H1 (cell line): ENCODE measurements around the gene RALGAPA2. TPM values are rescaled to one million over a fixed set of nuclear protein-coding genes. Genes with fewer than 3 reads are reported as not detected.

Experiments used
- CTCF ChIA-PET: fragments of 300-600 bp; sonication (Branson Sonifier 250); formaldehyde crosslinking; loops from one replicate; lab custom pipeline; 2021; ENCODE audit not compliant: partially characterized antibody; lab: Charles Lee
- POLR2A ChIA-PET: fragments of 300-600 bp; sonication (Branson Sonifier 250); formaldehyde crosslinking; loops from one replicate; lab custom pipeline; 2021; ENCODE audit warnings: inconsistent platforms; ENCODE audit not compliant: partially characterized antibody; lab: Charles Lee
- DNase-seq, 2 experiments: peaks; one replicate each; pipeline versions ENCODE4 v3.0.0 to v3.0.0-alpha.2; 2010 to 2022; ENCODE audit warnings: low spot score in 2 of 2, low read depth in 1 of 2, mixed read lengths in 1 of 2
- FAIRE-seq: peaks from 2 replicates; lab custom pipeline; 2011; peaks lifted over from hg19 to GRCh38; lab: Jason Lieb, UNC
- H2AFZ ChIP-seq: 2 replicates; pipeline ENCODE4 v1.8.1; 2012; ENCODE audit warnings: low read length, inconsistent platforms
- H2AK5ac ChIP-seq: 2 replicates; pipeline ENCODE4 v1.6.1; 2013; ENCODE audit warnings: low read depth, low read length
- H2BK120ac ChIP-seq: replicated peaks from 2 replicates; pipeline ENCODE3; 2013; ENCODE audit warnings: low read depth, low read length, inconsistent platforms
- H2BK12ac ChIP-seq: 2 replicates; pipeline ENCODE4 v1.6.1; 2013; ENCODE audit warnings: low read depth, low read length
- H2BK15ac ChIP-seq: 2 replicates; pipeline ENCODE4 v1.6.1; 2013; ENCODE audit warnings: low read length
- H2BK20ac ChIP-seq: 2 replicates; pipeline ENCODE4 v1.6.1; 2013; ENCODE audit warnings: low read length
- H2BK5ac ChIP-seq: 2 replicates; pipeline ENCODE4 v1.6.1; 2013; ENCODE audit warnings: low read depth, low read length
- H3K14ac ChIP-seq: 2 replicates; pipeline ENCODE4 v1.6.1; 2013; ENCODE audit warnings: inconsistent platforms; ENCODE audit not compliant: insufficient read length
- H3K18ac ChIP-seq: 2 replicates; pipeline ENCODE4 v1.6.1; 2013; ENCODE audit warnings: low read length; ENCODE audit errors: extremely low read depth
- H3K23ac ChIP-seq: 2 replicates; pipeline ENCODE4 v1.6.1; 2013; ENCODE audit warnings: inconsistent platforms; ENCODE audit not compliant: insufficient read length
- H3K23me2 ChIP-seq: 2 replicates; pipeline ENCODE4 v1.6.1; 2013; ENCODE audit warnings: low read depth, low read length
- H3K27ac ChIP-seq: 2 replicates; pipeline ENCODE4 v1.6.1; 2011; ENCODE audit warnings: low read depth, low read length, inconsistent platforms
- H3K27me3 ChIP-seq, 4 experiments: replicated peaks in 1 of 4; 1 replicate in 1 of 4; 2 replicates in 3 of 4; pipeline versions ENCODE4 v1.6.1 to v1.8.1; 2011 to 2013; ENCODE audit warnings: low read length in 3 of 4, mild to moderate bottlenecking in 3 of 4, inconsistent platforms in 2 of 4, mixed read lengths in 2 of 4, moderate library complexity in 1 of 4; ENCODE audit not compliant: control insufficient read depth in 3 of 4, insufficient read depth in 3 of 4; ENCODE audit errors: extremely low read depth in 1 of 4
- H3K36me3 ChIP-seq, 4 experiments: 2 replicates each; pipeline versions ENCODE4 v1.6.1 to v1.8.1; 2011 to 2013; ENCODE audit warnings: mild to moderate bottlenecking in 4 of 4, low read length in 3 of 4, moderate library complexity in 2 of 4, control low read depth in 1 of 4, inconsistent platforms in 1 of 4; ENCODE audit not compliant: insufficient read depth in 4 of 4, control insufficient read depth in 2 of 4
- H3K4ac ChIP-seq: replicated peaks from 2 replicates; pipeline ENCODE3; 2013; ENCODE audit warnings: low read length, low read depth, mixed read lengths, inconsistent platforms; ENCODE audit not compliant: insufficient read length
- H3K4me1 ChIP-seq, 4 experiments: replicated peaks in 1 of 4; 1 replicate in 1 of 4; 2 replicates in 3 of 4; pipeline versions ENCODE4 v1.6.1 to v1.8.1; 2011 to 2013; ENCODE audit warnings: low read length in 3 of 4, inconsistent platforms in 2 of 4, mixed read lengths in 1 of 4; ENCODE audit not compliant: insufficient read depth in 4 of 4, control insufficient read depth in 3 of 4
- H3K4me2 ChIP-seq, 2 experiments: 2 replicates each; pipeline versions ENCODE4 v1.6.1 to v1.8.1; 2011 to 2013; ENCODE audit warnings: low read depth in 2 of 2, low read length in 2 of 2, control low read depth in 1 of 2, inconsistent platforms in 1 of 2, mild to moderate bottlenecking in 1 of 2; ENCODE audit not compliant: insufficient read depth in 1 of 2
- H3K4me3 ChIP-seq, 4 experiments: fragments of 200-600, 300-600 bp in 1 of 4; sonication (generic), shearing (Covaris generic), sonication (Bioruptor Twin) in 1 of 4; 2 replicates each; pipeline versions ENCODE4 v1.5.1 to v1.8.1; 2011 to 2016; ENCODE audit warnings: low read length in 4 of 4, low read depth in 3 of 4, control low read depth in 2 of 4, inconsistent platforms in 2 of 4, mild to moderate bottlenecking in 2 of 4, mixed read lengths in 1 of 4, moderate library complexity in 1 of 4; ENCODE audit not compliant: insufficient read depth in 2 of 4; ENCODE audit errors: extremely low read depth in 1 of 4
- H3K56ac ChIP-seq: replicated peaks from 2 replicates; pipeline ENCODE3; 2013; ENCODE audit warnings: low read depth, mild to moderate bottlenecking, mixed read lengths, low read length, inconsistent platforms; ENCODE audit not compliant: insufficient read length
- H3K79me1 ChIP-seq: 2 replicates; pipeline ENCODE4 v1.6.1; 2013; ENCODE audit warnings: low read depth, low read length, control low read depth
- H3K79me2 ChIP-seq, 2 experiments: 2 replicates each; pipeline versions ENCODE4 v1.6.1 to v1.8.1; 2012 to 2013; ENCODE audit warnings: low read length in 2 of 2, mild to moderate bottlenecking in 2 of 2, inconsistent platforms in 1 of 2; ENCODE audit not compliant: insufficient read depth in 2 of 2, control insufficient read depth in 1 of 2
- H3K9ac ChIP-seq, 4 experiments: replicated peaks in 1 of 4; 1 replicate in 1 of 4; 2 replicates in 3 of 4; pipeline versions ENCODE4 v1.6.1 to v1.8.1; 2011 to 2013; ENCODE audit warnings: low read depth in 3 of 4, low read length in 3 of 4, control low read depth in 2 of 4, mild to moderate bottlenecking in 2 of 4, moderate library complexity in 2 of 4, inconsistent platforms in 1 of 4; ENCODE audit errors: extremely low read depth in 1 of 4
- H3K9me3 ChIP-seq, 2 experiments: 2 replicates each; pipeline versions ENCODE4 v1.6.1 to v1.8.1; 2012 to 2013; ENCODE audit warnings: mild to moderate bottlenecking in 2 of 2, moderate library complexity in 2 of 2, control low read depth in 1 of 2, inconsistent platforms in 1 of 2, low read depth in 1 of 2, low read length in 1 of 2, mixed read lengths in 1 of 2; ENCODE audit not compliant: insufficient read depth in 2 of 2
- H4K20me1 ChIP-seq, 2 experiments: replicated peaks in 1 of 2; 2 replicates each; pipeline versions ENCODE3 to v1.8.1; 2011 to 2013; ENCODE audit warnings: inconsistent platforms in 2 of 2, low read length in 2 of 2, mild to moderate bottlenecking in 1 of 2; ENCODE audit not compliant: insufficient read depth in 2 of 2, control insufficient read depth in 1 of 2
- H4K5ac ChIP-seq: 2 replicates; pipeline ENCODE4 v1.6.1; 2013; ENCODE audit warnings: low read length, low read depth, mixed read lengths, inconsistent platforms; ENCODE audit not compliant: insufficient read length
- H4K8ac ChIP-seq: 2 replicates; pipeline ENCODE4 v1.8.0; 2013; ENCODE audit warnings: mild to moderate bottlenecking, moderate library complexity, low read length, inconsistent platforms; ENCODE audit not compliant: insufficient read depth; ENCODE audit errors: extremely low read depth
- H4K91ac ChIP-seq: replicated peaks from 2 replicates; pipeline ENCODE3; 2013; ENCODE audit warnings: low read length, mixed read lengths, inconsistent platforms; ENCODE audit not compliant: insufficient read length
- ATF2 ChIP-seq: IDR thresholded peaks from 2 replicates; pipeline ENCODE4 v1.6.1; 2012; ENCODE audit warnings: low read length, inconsistent platforms
- CBX5 ChIP-seq: fragments of 300-800, 300-1000 bp; sonication (generic); IDR thresholded peaks from 2 replicates; pipeline ENCODE4 v1.7.1; 2016; ENCODE audit warnings: antibody characterized with exemption, low read length, low read depth
- CTCF ChIP-seq, 3 experiments: IDR thresholded peaks; 1 replicate in 2 of 3; 2 replicates in 1 of 3; pipeline versions ENCODE4 v1.5.1 to v1.6.1; 2011; ENCODE audit warnings: low read length in 3 of 3, mild to moderate bottlenecking in 3 of 3, inconsistent platforms in 2 of 3, low read depth in 1 of 3, moderate library complexity in 1 of 3; ENCODE audit not compliant: insufficient read depth in 1 of 3; ENCODE audit errors: control extremely low read depth in 1 of 3
- JUND ChIP-seq: IDR thresholded peaks from 2 replicates; pipeline ENCODE4 v1.6.1; 2011; ENCODE audit warnings: mild to moderate bottlenecking, improper control_type of control experiment, low read length
- RFX5 ChIP-seq: IDR thresholded peaks from 2 replicates; pipeline ENCODE4 v1.6.1; 2011; ENCODE audit warnings: low read depth, low read length, improper control_type of control experiment, borderline replicate concordance
- RNF2 ChIP-seq: fragments of 200-900, 300-1000 bp; sonication (generic); IDR thresholded peaks from 2 replicates; pipeline ENCODE4 v1.7.1; 2016; ENCODE audit warnings: borderline replicate concordance, low read depth, mild to moderate bottlenecking, antibody characterized with exemption, low read length; ENCODE audit not compliant: poor library complexity, severe bottlenecking; ENCODE audit errors: missing control alignments
- SUZ12 ChIP-seq: fragments of 200-600 bp; sonication (generic); IDR thresholded peaks from 2 replicates; pipeline ENCODE4 v1.6.1; 2012; ENCODE audit warnings: mild to moderate bottlenecking, inconsistent platforms, low read length, moderate library complexity, mixed read lengths
- TAF7 ChIP-seq: optimal IDR thresholded peaks from 2 replicates; pipeline ENCODE3; 2011; ENCODE audit warnings: low read depth, mild to moderate bottlenecking, inconsistent platforms, low read length, moderate library complexity, borderline replicate concordance
- TBP ChIP-seq: IDR thresholded peaks from 2 replicates; pipeline ENCODE4 v1.6.1; 2011; ENCODE audit warnings: low read depth, low read length, improper control_type of control experiment
- WGBS, 2 experiments: shearing (Covaris generic) in 1 of 2; methylation state at CpG; one replicate each; pipeline versions ENCODE4 v1.1.6 to v1.1.7; 2013 to 2015; ENCODE audit warnings: low lambda C conversion rate in 2 of 2, mixed read lengths in 2 of 2, inconsistent platforms in 1 of 2, low coverage in 1 of 2, missing lambda C conversion rate in 1 of 2; ENCODE audit not compliant: insufficient replicate concordance in 2 of 2, insufficient coverage in 1 of 2, insufficient read length in 1 of 2; ENCODE audit errors: extremely low coverage in 1 of 2, missing lambda C conversion rate in 1 of 2; 5-methylcytosine and 5-hydroxymethylcytosine counted together
- polyA plus RNA-seq, 7 experiments: library from polyadenylated mRNA; depleted of rRNA in 3 of 7; stranded (reverse) in 5 of 7; unstranded in 2 of 7; fragments of >200 nt in 5 of 7; fragments of 200-250 nt in 2 of 7; gene quantifications; 1 replicate in 5 of 7; 2 replicates in 1 of 7; 4 replicates in 1 of 7; pipeline versions ENCODE4 v1.2.1 to v1.2.3, GENCODE V29; 2011 to 2013; ENCODE audit warnings: missing spikeins in 2 of 7, mixed read lengths in 2 of 7
- total RNA-seq: library from RNA; stranded (reverse); fragmentation: NEBNext Ultra II Directional; extraction: Animal tissue kit (Norgen Biotek cat#: 25700); gene quantifications from 2 replicates; pipeline ENCODE4 v1.2.1, GENCODE V29; 2021

Gene RALGAPA2
- total and polyA plus RNA-seq, 2 of the 8 experiments (the other 6 are each of a cell fraction or from before 2014, with no cell fraction given), result 5.1 to 25.5 TPM

GRCh38 chr20:20482453-20482852 is 230.0 kb downstream of the RALGAPA2 start:
- no peaks in the 10 kb centered on the region for H3K9me3 ChIP-seq
- no peak overlapping the region for H2BK15ac ChIP-seq
- H3K36me3 ChIP-seq, result no peaks in the 10 kb centered on the region
- no peak overlapping the region for H3K14ac ChIP-seq
- H2BK120ac ChIP-seq, result no peak overlapping the region
- peaks cover 0 to 2% (median 0%) of the 10 kb centered on the region in 4 experiments; a peak in 2 of 7 replicates for H3K4me1 ChIP-seq
- H2AFZ ChIP-seq, result no peak overlapping the region
- DNase-seq (no peak), FAIRE-seq (no peak)
- H3K27me3 ChIP-seq, result no peaks in the 10 kb centered on the region
- POLR2A ChIA-PET, result no interaction called here
- H4K91ac ChIP-seq, result no peak overlapping the region
- no peak overlapping the region for H3K9ac ChIP-seq
- H3K4ac ChIP-seq, result no peak overlapping the region
- H3K23ac ChIP-seq, result no peak overlapping the region
- H3K56ac ChIP-seq, result no peak overlapping the region
- H2AK5ac ChIP-seq, result no peak overlapping the region
- H3K79me1 ChIP-seq, result no peaks in the 10 kb centered on the region
- no peak overlapping the region for H3K4me2 ChIP-seq
- no peak overlapping the region for H3K27ac ChIP-seq
- 88% methylated on average over 4 of the region's 4 CpGs; no CpG with 5 or more reads in 1 of the 2 experiments for WGBS, 2 experiments
- no peak overlapping the region for H3K18ac ChIP-seq
- H4K8ac ChIP-seq, result no peak overlapping the region
- no peaks in the 10 kb centered on the region for H3K79me2 ChIP-seq
- no peak overlapping the region for H2BK12ac ChIP-seq
- no peaks in the 10 kb centered on the region for H4K20me1 ChIP-seq
- no peak overlapping the region for H3K4me3 ChIP-seq
- no peak overlapping the region for H2BK20ac ChIP-seq
- H3K23me2 ChIP-seq, result no peaks in the 10 kb centered on the region
- no peak overlapping the region for H2BK5ac ChIP-seq
- H4K5ac ChIP-seq, result no peak overlapping the region
- CTCF ChIA-PET, result interaction anchor here (1.0 to 1.9 kb wide), 4 partner anchors 8 to 111 kb away, joined by 4 to 5 read pairs (median 4); no protein-coding TSS in a partner anchor
- TF ChIP-seq TAF7 (no peak), CTCF (IDR thresholded peaks at IDR 0.05; ENCODE audit: control extremely low read depth in 1 of 3, insufficient read depth in 1 of 3, low read depth in 1 of 3, low read length in 3 of 3) (no peak), SUZ12 (no peak), RFX5 (no peak), ATF2 (no peak), CBX5 (no peak), RNF2 (no peak), TBP (no peak), JUND (no peak)
